ENCODE data around the gene ARID5B.

ARID5B gene

DNA sequence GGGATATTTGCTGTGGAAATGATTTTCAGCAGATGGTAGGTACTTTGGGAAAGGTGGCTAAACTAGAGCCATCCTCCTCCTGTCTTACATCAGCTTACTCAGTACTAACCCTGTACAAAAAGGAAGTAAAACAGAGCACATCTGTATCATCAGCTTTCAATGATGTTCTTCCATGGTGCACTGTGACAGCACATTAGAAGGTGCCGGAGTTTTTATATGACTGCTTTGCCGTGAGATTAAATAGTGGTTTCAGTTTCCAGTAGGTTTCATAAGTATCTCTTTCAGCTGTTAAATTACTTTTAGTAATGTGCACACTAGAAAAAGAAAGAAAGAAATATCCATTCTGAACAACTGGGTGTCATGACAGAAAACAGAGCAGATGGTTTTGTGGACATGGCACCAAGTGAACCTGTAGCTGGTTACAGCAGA, 86.5 kb downstream of the ARID5B start:
- DNase-seq (ENCODE audit: low read depth in 3 of 3): peak in 1 of 3 donors; percentile 13

DNA sequence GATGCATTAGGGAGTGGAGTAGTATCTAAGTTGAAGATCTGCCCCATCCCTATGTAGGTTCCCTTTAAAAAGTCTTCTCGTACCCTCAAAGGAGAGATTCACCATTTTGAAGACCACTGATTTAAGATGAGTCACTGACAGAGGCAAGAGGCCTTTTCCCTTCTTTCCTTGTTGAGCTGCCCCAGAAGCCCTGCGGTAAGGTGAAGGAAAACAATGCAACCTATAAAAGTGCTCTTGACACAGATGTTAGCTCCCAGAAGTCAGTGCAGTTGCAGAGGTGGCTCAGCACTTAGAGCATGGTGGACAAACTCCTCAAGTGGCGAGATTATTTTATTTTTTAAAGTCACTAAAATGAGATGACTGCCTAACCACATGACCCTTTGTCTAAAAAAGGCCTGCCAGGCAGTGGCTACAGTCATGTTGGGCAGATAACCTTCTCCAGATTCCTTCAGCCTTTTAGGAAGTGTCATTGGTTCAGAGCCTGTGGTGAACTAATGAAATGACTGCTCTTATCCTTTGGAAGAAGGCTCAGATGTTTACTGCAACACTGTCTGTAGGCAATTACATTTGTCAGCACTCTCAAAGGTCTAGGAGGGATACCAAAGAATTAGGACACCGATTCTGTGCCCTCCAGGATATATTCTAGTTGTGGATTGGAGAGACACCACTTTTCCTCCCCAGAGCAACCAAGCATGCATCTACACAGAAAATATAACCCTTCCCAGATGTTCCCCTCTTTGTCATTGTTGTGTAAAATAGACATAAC, 88.7 kb downstream of the ARID5B start:
- DNase-seq (ENCODE audit: low read depth in 3 of 3): no peak

- DNase-seq (ENCODE audit: low read depth in 3 of 3): no peak
These were observed 89.2 kb downstream of the ARID5B start for GRCh38 chr10:61990761-61991135.

GRCh38 chr10:61991166-61991565, 89.7 kb downstream of the ARID5B start:
- DNase-seq (ENCODE audit: low read depth in 3 of 3): no peak

DNA sequence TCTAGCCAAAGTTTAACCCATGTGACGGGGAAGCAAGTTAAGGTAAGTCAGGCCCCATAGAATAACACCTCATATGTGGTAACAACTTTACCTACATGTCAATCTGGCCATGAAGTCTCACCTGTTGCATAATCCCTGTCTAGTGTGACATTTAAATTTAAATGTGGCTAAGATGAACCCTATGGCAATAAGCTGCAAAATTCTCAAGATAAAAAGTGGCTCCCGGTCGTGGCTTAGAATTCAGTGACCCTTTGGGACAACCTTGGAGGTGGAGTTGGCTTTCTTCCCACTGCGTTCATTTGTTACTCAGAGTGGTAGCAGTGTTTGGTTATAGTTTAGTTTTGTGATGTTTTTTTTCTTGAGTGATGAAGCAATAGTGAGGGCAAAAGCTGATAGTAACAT, 90.6 kb downstream of the ARID5B start:
- DNase-seq (ENCODE audit: low read depth in 3 of 3): no peak

DNA sequence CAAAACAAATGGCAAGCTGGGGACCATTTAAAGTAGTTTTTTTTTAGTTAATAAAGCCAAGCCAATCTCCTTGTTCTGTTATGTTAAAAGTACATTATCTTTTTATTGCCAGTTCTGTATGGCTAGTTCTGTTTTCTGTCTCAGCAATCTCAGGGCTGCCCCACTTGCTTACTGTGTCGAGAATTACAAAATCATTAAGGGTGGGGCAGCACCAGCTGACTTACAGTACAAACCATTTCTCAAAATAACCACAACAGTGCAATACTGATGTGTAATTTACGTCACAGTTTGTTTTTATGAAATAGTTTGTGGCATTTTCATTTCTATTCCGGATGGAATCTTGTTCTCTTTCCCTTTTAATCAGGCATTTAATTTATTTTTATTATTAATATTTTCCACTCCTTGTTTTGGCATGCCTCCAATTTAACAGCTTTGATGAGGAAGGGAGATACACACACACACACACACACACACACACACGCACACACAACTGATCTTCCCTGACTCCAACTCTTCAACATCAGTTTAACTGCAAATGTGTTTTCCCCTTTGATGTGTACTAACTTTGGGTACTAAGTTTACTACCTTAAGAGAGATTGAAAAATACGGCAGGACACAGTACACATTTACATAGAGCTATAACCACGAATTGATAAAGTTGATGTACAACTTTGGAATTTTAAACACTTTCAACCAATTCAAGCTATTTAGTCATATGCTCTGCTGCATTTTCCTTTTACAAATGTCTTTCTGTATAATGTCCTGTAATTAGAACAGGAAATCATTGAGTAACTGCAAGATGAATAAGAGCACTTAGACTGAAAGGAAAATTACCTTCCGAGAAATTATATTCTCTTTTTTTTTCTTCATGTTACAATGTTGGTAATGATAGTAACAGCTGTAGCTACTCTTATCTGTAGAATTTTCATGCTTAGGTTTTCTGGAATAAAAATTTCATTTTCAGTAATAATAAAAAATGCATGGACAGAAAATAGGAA, 91.5 kb downstream of the ARID5B start:
- peak; percentile 17 to 37 (median 36) for DNase-seq (ENCODE audit: low read depth in 3 of 3)

- no peak for DNase-seq (ENCODE audit: low read depth in 3 of 3)
These were observed 92.4 kb downstream of the ARID5B start for GRCh38 chr10:61993711-61994401.

DNA sequence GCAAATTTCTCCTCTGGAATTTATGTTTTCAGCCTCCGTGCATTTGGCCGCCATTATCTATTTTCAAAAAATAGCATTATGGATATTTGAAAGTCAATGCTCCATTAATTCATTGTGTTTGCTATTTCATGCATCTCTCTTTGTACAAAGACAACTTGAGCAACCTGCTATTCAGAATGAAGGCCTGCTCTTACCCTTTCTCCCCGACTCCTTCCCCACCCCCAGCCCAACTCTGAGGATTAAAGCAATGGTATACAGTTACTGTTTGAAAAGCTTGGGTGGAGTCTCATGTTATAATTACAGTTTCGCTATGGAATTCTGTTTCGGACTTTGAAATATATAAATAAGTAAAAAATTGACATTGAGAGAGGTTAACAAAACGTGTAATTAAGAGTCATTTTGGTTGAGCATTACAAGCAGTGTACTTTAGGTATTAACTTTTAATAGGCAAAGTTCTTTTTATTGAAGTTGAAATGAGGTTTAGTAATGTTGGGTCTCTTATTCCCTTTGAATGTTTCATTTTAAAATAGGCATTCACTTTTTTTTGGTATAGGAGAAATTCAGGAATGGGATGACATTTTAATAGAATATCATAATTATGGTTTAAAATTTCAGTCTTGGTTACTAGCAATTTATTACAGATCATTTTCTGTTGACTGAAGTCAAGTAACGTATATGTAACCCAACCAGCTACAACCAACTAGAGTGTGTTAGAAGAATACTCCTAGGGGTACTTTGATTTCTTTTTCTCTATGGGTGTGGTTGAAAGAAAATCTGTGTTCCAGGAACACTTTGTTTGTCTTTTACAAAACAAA, 93.1 kb downstream of the ARID5B start:
- no peak for DNase-seq (ENCODE audit: low read depth in 3 of 3)

DNA sequence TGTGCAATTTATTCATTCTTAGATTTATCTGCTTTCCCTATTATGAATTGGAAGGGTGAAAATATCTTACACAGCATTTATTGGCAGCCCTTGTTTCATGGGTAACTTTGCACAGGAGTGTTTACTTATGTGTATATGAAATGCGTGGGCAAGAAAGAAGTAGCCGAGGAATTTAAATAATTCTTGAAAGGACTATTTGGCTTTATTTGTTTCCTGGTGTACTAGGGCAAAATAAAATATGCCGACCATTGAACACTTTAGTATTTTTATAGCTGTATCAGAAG, 93.7 kb downstream of the ARID5B start:
- no peak for DNase-seq (ENCODE audit: low read depth in 3 of 3)

DNA sequence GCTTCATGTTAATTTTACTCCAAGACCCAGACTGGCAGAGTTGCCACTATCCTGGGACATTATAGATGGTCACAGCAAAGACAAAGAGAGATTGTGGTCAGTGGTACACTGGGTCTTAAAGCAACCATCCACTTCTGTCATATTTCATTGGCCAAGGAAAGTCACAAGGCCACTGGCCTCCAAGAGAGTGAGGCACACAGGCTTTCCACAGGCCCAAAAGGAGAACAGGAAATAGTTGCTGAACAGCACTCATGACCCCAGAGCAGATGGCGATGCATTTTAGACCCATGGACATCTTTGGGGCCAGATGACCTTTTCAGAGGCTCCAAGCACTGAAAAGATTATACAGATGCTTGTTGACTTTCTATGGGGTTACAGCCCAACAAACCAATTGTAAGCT, 97.4 kb downstream of the ARID5B start:
- DNase-seq (ENCODE audit: low read depth in 3 of 3): no peak

DNA sequence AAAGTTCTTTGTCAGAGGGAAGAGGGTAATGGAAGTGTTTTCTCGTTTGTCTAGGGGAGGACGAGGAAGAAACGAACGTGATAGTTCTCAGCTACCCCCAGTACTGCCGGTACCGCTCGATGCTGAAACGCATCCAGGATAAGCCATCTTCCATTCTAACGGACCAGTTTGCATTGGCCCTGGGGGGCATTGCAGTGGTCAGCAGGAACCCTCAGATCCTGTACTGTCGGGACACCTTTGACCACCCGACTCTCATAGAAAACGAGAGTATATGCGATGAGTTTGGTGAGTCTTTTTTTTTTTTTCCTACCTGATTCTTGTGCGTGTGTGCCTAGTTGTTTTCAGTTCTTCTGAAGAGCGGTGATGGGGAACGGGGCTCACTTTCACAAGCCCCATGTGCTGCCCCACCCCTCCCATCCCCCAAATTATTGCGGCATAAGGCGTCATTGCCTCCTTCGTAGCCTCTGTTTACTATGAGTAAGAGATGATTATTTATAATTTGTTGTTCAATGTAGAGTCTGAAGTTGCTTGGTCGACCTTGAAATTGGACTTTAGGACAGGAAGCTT, 98.6 kb downstream of the ARID5B start:
- DNase-seq (ENCODE audit: low read depth in 3 of 3): no peak

DNA sequence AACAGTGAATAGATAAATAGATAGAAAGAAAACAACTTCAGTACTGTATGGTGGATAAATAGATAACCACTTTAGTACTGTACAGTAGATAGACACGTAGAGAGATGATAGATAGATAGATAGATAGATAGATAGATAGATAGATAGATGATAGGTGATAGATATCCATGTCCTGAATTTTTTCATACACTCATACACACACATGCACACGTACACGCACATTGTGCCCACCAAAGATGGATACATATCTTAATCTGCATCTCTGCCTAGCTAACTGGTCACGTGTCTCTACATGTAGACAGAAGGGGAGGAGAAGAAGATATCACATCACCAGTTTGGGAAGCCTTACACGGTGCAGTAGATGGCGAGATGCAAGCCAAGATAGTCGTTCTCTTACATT, 99.2 kb downstream of the ARID5B start:
- no peak for DNase-seq (ENCODE audit: low read depth in 3 of 3)

DNA sequence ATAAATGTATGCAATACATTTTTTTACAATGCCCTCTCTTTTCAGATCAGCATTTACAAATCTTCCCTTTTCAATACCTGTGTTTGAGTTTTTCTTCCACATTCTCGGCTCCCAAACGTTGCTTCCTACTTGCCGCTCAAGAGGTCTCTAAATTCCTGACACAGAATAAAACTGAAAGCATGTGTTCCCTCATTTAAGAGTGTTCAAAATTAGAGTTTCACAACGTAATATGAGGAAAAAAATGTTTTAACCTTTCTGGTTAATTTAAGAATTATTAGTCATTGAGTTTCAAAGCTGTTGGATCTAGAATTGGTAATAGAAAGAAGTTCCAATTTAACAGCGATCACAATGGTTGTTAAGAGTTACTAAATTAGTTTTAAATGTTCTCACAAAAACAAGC, 100.4 kb downstream of the ARID5B start:
- no peak for DNase-seq (ENCODE audit: low read depth in 3 of 3)

DNA sequence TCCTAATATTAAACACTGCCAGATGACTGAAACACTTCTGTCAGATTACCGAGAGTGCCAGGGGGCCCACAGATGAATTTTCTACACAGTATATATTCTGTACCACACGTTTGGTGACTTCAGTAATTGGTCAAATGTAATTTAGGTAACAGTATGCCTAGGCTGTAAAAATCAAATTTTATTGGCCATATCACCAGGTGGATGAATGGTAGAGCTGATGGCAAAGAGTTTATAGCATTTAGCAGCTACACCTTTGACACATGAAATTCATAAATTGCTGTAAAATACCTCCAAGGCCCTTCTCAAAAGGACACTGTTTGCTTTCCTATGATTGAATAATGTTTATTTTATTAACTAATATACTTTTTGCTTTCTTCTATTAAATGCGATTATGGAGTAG, 101.3 kb downstream of the ARID5B start:
- DNase-seq (ENCODE audit: low read depth in 3 of 3): no peak

GRCh38 chr10:62004042-62004441, 102.5 kb downstream of the ARID5B start:
- no peak for DNase-seq (ENCODE audit: low read depth in 3 of 3)

DNA sequence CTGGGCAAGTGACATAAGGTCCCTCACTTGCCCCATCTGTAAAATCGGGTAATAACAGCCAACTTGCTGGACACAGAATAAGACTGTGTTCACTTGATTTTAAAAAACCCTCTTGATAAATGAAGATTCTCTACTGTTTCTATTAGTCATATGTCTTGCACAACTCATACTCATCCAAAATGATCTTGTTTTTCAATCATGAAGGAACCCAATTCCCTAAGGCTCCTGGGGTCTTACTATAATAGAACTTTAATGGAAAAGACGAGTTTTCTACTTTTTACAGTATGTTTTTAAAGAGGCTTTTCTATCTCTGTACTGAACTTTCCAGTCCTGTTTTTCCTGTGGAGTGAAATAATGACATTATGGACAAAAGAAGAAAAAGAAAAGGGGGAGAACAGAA, 103.8 kb downstream of the ARID5B start:
- DNase-seq (ENCODE audit: low read depth in 3 of 3): no peak

DNA sequence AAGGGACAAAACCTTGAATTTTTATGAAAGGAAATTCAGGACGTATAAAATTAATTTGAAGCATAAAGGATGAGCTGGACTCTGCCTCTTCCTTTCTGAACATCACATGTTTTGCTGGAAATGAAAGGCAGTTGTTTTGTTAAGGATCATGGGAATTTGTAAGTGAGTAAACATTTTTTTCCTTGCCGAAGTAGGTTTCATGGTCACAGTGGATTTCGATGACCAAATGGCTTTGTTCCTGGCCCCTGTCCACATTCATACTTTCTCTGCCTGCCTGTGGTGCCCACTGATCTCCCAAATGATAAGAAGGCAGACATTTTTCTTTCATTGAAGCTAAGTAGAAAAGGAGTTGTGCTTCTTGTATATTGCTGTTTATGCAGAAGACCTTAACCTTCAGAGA, 104.2 kb downstream of the ARID5B start:
- no peak for DNase-seq (ENCODE audit: low read depth in 3 of 3)

DNA sequence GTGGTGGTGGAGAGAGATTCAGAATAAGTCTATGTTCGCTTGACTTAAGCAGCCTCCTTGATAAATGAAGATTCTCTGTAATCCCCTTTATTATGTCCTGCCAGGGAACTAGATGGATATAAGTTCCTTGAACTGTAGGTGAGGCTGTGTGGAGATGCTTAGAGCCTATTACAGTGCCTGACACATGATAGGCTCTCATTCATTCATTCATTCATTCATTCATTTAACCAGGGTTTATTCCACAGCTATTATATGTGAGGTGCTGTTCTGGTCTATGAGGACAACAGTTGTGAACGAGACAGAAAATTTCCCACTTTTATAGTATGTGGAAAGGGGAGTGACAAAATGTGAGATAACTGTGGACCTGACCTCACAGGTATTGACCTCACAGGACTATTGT, 105.6 kb downstream of the ARID5B start:
- DNase-seq (ENCODE audit: low read depth in 3 of 3): no peak

DNA sequence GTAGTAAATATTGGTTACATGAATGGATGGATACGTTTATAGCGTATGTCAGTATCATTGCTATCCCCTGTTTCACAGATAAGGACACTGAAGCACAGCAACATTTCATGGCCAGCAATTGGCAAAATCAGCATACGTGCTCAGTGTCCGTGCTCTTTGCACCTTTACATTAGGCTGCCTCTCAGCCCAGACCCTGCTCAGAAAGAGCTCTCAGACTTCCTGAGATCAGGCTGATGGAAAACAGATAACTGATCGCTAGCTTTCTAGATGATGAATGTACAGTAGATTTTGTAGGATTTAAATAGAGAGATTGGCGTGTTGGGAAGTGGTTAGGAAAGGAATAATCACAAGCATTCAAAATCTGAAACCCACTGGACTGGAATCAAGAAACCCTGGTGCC, 106.7 kb downstream of the ARID5B start:
- DNase-seq (ENCODE audit: low read depth in 3 of 3): no peak

DNA sequence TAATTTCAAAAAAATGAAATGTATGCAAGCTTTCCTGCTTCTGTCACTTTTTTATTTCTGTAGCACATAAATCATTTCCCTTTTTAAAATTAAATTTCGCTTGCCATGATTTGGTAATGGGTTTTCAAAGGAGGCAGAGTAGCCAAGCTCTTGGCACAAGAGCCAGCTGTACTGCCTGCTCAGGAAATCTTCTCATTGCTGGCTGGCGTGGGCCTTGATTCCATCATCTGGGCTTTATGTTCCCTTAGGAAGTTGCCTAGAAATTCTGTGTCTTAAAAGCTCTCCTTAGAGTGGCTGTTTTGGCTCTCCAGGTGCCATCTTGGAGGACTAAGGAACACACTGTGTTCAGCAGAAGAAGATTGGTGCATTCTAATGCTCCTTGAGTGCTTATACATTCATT, 107.4 kb downstream of the ARID5B start:
- DNase-seq (ENCODE audit: low read depth in 3 of 3): no peak

- no peak for DNase-seq (ENCODE audit: low read depth in 3 of 3)
These were observed 108.9 kb downstream of the ARID5B start for GRCh38 chr10:62010366-62010765.

All from stimulated activated CD4-positive, alpha-beta T cell treated with anti-CD3 and anti-CD28 coated beads, TNF-alpha, amount 100 ng/mL, for 48 hours (primary cell).